Endothelial cell of umbilical vein (primary cell): ENCODE data around the gene CYP46A1. TPM values are rescaled to one million over a fixed set of nuclear protein-coding genes. Genes with fewer than 3 reads are reported as not detected.

Experiments
- BruUV-seq: library from RNA; stranded (reverse); fragments of 400-500 nt; replicated peaks from 2 replicates; lab custom pipeline; 2021; lab: Mats Ljungman, UMichigan
- CTCF ChIA-PET: fragments of 300-600, 350-600 bp; sonication (Branson Sonifier 250); formaldehyde crosslinking; loops from one replicate; lab custom pipeline; 2021; ENCODE audit warnings: antibody characterized with exemption, inconsistent platforms; lab: Charles Lee
- POLR2A ChIA-PET: fragments of 300-600, 350-600 bp; sonication (Branson Sonifier 250); formaldehyde crosslinking; loops from one replicate; lab custom pipeline; 2021; ENCODE audit warnings: antibody characterized with exemption, inconsistent platforms; lab: Charles Lee
- DNase-seq: peaks from one replicate; pipeline ENCODE4 v3.0.0-alpha.2; 2011; ENCODE audit warnings: low read depth, low spot score
- FAIRE-seq: peaks from 2 replicates; lab custom pipeline; 2011; peaks lifted over from hg19 to GRCh38; lab: Jason Lieb, UNC
- H2AFZ ChIP-seq: 2 replicates; pipeline ENCODE4 v1.6.0; 2012; ENCODE audit warnings: low read depth, low read length, control low read depth, inconsistent platforms
- H3K27ac ChIP-seq: 2 replicates; pipeline ENCODE4 v1.5.1; 2011; ENCODE audit warnings: low read depth, mild to moderate bottlenecking, control low read depth, low read length, moderate library complexity; ENCODE audit not compliant: insufficient read depth
- H3K27me3 ChIP-seq, 2 experiments: 2 replicates each; pipeline versions ENCODE4 v1.6.0 to v1.6.1; 2011; ENCODE audit warnings: low read length in 2 of 2, mixed read lengths in 1 of 2; ENCODE audit not compliant: control insufficient read depth in 2 of 2, insufficient read depth in 2 of 2
- H3K36me3 ChIP-seq, 2 experiments: 2 replicates in 1 of 2; 3 replicates in 1 of 2; pipeline ENCODE4 v1.5.1; 2011; ENCODE audit warnings: low read length in 2 of 2, mild to moderate bottlenecking in 1 of 2, moderate library complexity in 1 of 2; ENCODE audit not compliant: control insufficient read depth in 2 of 2, insufficient read depth in 2 of 2; ENCODE audit errors: extremely low read depth in 1 of 2
- H3K4me1 ChIP-seq: 3 replicates; pipeline ENCODE4 v1.5.1; 2011; ENCODE audit warnings: mild to moderate bottlenecking, low read length; ENCODE audit not compliant: control insufficient read depth, insufficient read depth; ENCODE audit errors: extremely low read depth
- H3K4me2 ChIP-seq: 2 replicates; pipeline ENCODE4 v1.6.1; 2011; ENCODE audit warnings: low read length, control low read depth, mixed read lengths; ENCODE audit not compliant: insufficient read depth
- H3K4me3 ChIP-seq, 3 experiments: fragments of 200-600 bp in 1 of 3; sonication (generic), shearing (Covaris generic) in 1 of 3; replicated peaks in 1 of 3; 2 replicates each; pipeline ENCODE4 v1.5.1; 2011 to 2016; ENCODE audit warnings: control low read depth in 3 of 3, low read length in 3 of 3, mild to moderate bottlenecking in 2 of 3, inconsistent platforms in 1 of 3, low read depth in 1 of 3, moderate library complexity in 1 of 3; ENCODE audit not compliant: insufficient read depth in 1 of 3
- H3K79me2 ChIP-seq: 2 replicates; pipeline ENCODE4 v1.6.0; 2012; ENCODE audit warnings: low read length, inconsistent platforms; ENCODE audit not compliant: control insufficient read depth, insufficient read depth
- H3K9ac ChIP-seq: replicated peaks from 2 replicates; pipeline ENCODE3; 2011; ENCODE audit warnings: low read length, control low read depth; ENCODE audit not compliant: insufficient read depth; ENCODE audit errors: extremely low read depth
- H3K9me1 ChIP-seq: replicated peaks from 3 replicates; pipeline ENCODE4 v1.6.0; 2011; ENCODE audit warnings: mild to moderate bottlenecking, low read length; ENCODE audit not compliant: control insufficient read depth, insufficient read depth; ENCODE audit errors: extremely low read depth
- H3K9me3 ChIP-seq: replicated peaks from 2 replicates; pipeline ENCODE4 v1.5.1; 2012; ENCODE audit warnings: low read length, inconsistent platforms; ENCODE audit not compliant: control insufficient read depth, insufficient read depth
- H4K20me1 ChIP-seq: replicated peaks from 2 replicates; pipeline ENCODE3; 2011; ENCODE audit warnings: mild to moderate bottlenecking, low read length; ENCODE audit not compliant: control insufficient read depth, insufficient read depth; ENCODE audit errors: extremely low read depth
- CTCF ChIP-seq, 2 donors: IDR thresholded peaks; 1 replicate in 1 of 2; 2 replicates in 1 of 2; pipeline ENCODE4 v1.5.1; 2011; ENCODE audit warnings: low read length in 2 of 2, mild to moderate bottlenecking in 2 of 2, moderate library complexity in 2 of 2, control low read depth in 1 of 2, inconsistent platforms in 1 of 2, low read depth in 1 of 2; ENCODE audit not compliant: insufficient read depth in 1 of 2; ENCODE audit errors: extremely low read depth in 1 of 2
- EZH2 ChIP-seq: IDR thresholded peaks from 2 replicates; pipeline ENCODE4 v1.6.1; 2012; ENCODE audit warnings: borderline replicate concordance, low read depth, mild to moderate bottlenecking, moderate library complexity, low read length, inconsistent platforms; ENCODE audit not compliant: severe bottlenecking
- FOS ChIP-seq: IDR thresholded peaks from 2 replicates; pipeline ENCODE4 v1.6.1; 2011; ENCODE audit warnings: mild to moderate bottlenecking, low read length, moderate library complexity, borderline replicate concordance; ENCODE audit not compliant: insufficient read depth
- GATA2 ChIP-seq: IDR thresholded peaks from 2 replicates; pipeline ENCODE4 v1.7.0; 2011; ENCODE audit warnings: low read depth, mild to moderate bottlenecking, moderate library complexity, mixed read lengths, low read length; ENCODE audit not compliant: insufficient read length, insufficient read depth
- JUN ChIP-seq: IDR thresholded peaks from 2 replicates; pipeline ENCODE4 v1.6.1; 2011; ENCODE audit warnings: borderline replicate concordance, low read depth; ENCODE audit not compliant: insufficient read length, insufficient read depth
- MAX ChIP-seq: IDR thresholded peaks from 2 replicates; pipeline ENCODE4 v1.6.1; 2011; ENCODE audit not compliant: insufficient read depth, insufficient read length
- MYC ChIP-seq: IDR thresholded peaks from one replicate; pipeline ENCODE4 v1.6.1; 2011; ENCODE audit warnings: mild to moderate bottlenecking, low read depth, low read length
- POLR2A ChIP-seq: IDR thresholded peaks from 2 replicates; pipeline ENCODE4 v1.6.1; 2012; ENCODE audit warnings: low read depth, mild to moderate bottlenecking, control low read depth, low read length
- POLR2AphosphoS5 ChIP-seq: IDR thresholded peaks from 2 replicates; pipeline ENCODE4 v1.6.1; 2012; ENCODE audit warnings: low read depth, mild to moderate bottlenecking, control low read depth, low read length, moderate library complexity; ENCODE audit not compliant: insufficient read depth
- dilution Hi-C: fragments of 300-500 bp; cut with MboI; formaldehyde crosslinking; loops from one replicate; pipeline ENCODE4 v1.15.0; 2019; ENCODE audit warnings: low sequenced_read_pairs; ENCODE audit not compliant: extremely low pct_ligation_motif_present
- intact Hi-C: fragments of 100-400 bp; cut with micrococcal nuclease; formaldehyde crosslinking; loops from one replicate; pipeline ENCODE4 v1.10.0; 2022
- polyA plus RNA-seq, 4 experiments: library from polyadenylated mRNA; depleted of rRNA in 3 of 4; stranded (reverse) in 3 of 4; unstranded in 1 of 4; fragments of >200 nt; gene quantifications; 2 replicates each; pipeline versions ENCODE4 v1.2.1 to v1.2.3, GENCODE V29; 2011 to 2012; ENCODE audit warnings: missing spikeins in 1 of 4
- total RNA-seq: library from RNA; stranded (reverse); gene quantifications from 2 replicates; pipeline ENCODE4 v1.2.3, GENCODE V29; 2021

Gene CYP46A1
- total and polyA plus RNA-seq, 2 donors (not counting 3 experiments of a cell fraction or from before 2014, with no cell fraction given) = 0.03 to 0.24 TPM

GRCh38 chr14:99726538-99727095, 42.5 kb downstream of the CYP46A1 start:
- intact Hi-C loops (no loop called here), dilution Hi-C loops (no loop called here)
- H3K27ac ChIP-seq = no peak overlapping the region
- no TSS peak for BruUV-seq
- no peak overlapping the region for H3K9ac ChIP-seq
- no peak for FAIRE-seq
- H3K9me3 ChIP-seq = no peaks in the 10 kb centered on the region
- DNase-seq = no peak
- H3K4me2 ChIP-seq = no peak overlapping the region
- H3K27me3 ChIP-seq = no peaks in the 10 kb centered on the region
- H2AFZ ChIP-seq = no peak overlapping the region
- H3K36me3 ChIP-seq = no peaks in the 10 kb centered on the region
- H3K79me2 ChIP-seq = no peaks in the 10 kb centered on the region
- ChIA-PET CTCF (interaction anchor here (1.2 to 1.3 kb wide), 2 partner anchors 158 to 165 kb away, joined by 3 read pairs; no protein-coding TSS in a partner anchor), POLR2A (no interaction called here)
- no peak for TF ChIP-seq CTCF (IDR thresholded peaks at IDR 0.05; ENCODE audit: extremely low read depth in 1 of 2, insufficient read depth in 1 of 2, low read depth in 1 of 2, low read length in 2 of 2)
- no peak for TF ChIP-seq JUN
- no peak for TF ChIP-seq FOS
- TF ChIP-seq EZH2 = no peak
- TF ChIP-seq POLR2AphosphoS5 = no peak
- TF ChIP-seq MYC = no peak
- no peak for TF ChIP-seq MAX
- no peak for TF ChIP-seq POLR2A
- TF ChIP-seq GATA2 = no peak
- H3K4me3 ChIP-seq = no peak overlapping the region
- peaks cover 3% of the 10 kb centered on the region for H3K4me1 ChIP-seq
- no peaks in the 10 kb centered on the region for H3K9me1 ChIP-seq
- H4K20me1 ChIP-seq = no peaks in the 10 kb centered on the region
